Endothelial cell of umbilical vein (primary cell): ENCODE data around the gene NAXE.

Source experiments
- FOS ChIP-seq: IDR thresholded peaks from 2 replicates; pipeline ENCODE4 v1.6.1; 2011; ENCODE audit warnings: mild to moderate bottlenecking, low read length, moderate library complexity, borderline replicate concordance; ENCODE audit not compliant: insufficient read depth
- TF ChIP-seq, protein P1 (sequence below), 2 donors: IDR thresholded peaks; 1 replicate in 1 of 2; 2 replicates in 1 of 2; pipeline ENCODE4 v1.5.1; 2011; ENCODE audit warnings: low read length in 2 of 2, mild to moderate bottlenecking in 2 of 2, moderate library complexity in 2 of 2, control low read depth in 1 of 2, inconsistent platforms in 1 of 2, low read depth in 1 of 2; ENCODE audit not compliant: insufficient read depth in 1 of 2; ENCODE audit errors: extremely low read depth in 1 of 2
- TF ChIP-seq, protein P2 (sequence below): IDR thresholded peaks from 2 replicates; pipeline ENCODE4 v1.6.1; 2011; ENCODE audit not compliant: insufficient read depth, insufficient read length

DNA sequence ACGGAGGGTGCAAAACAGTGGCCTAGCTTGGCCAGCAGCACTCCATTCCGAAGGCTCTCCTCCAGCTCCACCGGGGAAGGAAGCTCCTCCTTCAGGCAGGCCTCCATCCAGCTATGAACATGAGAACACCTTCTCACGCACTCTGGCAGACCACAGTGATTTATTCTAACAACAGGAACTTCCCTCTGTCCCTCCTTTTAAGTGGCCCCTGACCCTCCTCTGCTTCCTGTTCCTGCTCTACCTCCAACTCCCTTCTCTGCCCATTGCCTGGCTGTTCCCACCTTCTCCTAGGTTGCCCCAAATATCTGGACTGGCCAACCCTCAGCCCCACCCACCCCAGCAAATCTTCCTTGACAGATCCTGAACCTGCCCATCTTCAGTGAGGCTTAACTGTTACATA is 25.1 kb upstream of the NAXE start:
- TF ChIP-seq FOS, result no peak
- TF ChIP-seq, protein P1, sequence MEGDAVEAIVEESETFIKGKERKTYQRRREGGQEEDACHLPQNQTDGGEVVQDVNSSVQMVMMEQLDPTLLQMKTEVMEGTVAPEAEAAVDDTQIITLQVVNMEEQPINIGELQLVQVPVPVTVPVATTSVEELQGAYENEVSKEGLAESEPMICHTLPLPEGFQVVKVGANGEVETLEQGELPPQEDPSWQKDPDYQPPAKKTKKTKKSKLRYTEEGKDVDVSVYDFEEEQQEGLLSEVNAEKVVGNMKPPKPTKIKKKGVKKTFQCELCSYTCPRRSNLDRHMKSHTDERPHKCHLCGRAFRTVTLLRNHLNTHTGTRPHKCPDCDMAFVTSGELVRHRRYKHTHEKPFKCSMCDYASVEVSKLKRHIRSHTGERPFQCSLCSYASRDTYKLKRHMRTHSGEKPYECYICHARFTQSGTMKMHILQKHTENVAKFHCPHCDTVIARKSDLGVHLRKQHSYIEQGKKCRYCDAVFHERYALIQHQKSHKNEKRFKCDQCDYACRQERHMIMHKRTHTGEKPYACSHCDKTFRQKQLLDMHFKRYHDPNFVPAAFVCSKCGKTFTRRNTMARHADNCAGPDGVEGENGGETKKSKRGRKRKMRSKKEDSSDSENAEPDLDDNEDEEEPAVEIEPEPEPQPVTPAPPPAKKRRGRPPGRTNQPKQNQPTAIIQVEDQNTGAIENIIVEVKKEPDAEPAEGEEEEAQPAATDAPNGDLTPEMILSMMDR (IDR thresholded peaks at IDR 0.05; ENCODE audit: extremely low read depth in 1 of 2, insufficient read depth in 1 of 2, low read depth in 1 of 2, low read length in 2 of 2), result no peak
- TF ChIP-seq, protein P2, sequence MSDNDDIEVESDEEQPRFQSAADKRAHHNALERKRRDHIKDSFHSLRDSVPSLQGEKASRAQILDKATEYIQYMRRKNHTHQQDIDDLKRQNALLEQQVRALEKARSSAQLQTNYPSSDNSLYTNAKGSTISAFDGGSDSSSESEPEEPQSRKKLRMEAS, result no peak
